CD4-positive, alpha-beta T cell treated with Interleukin-21 for 1 hour (primary cell): ENCODE data around the gene BBIP1.

ENCODE experiments used
- DNase-seq: peaks from one replicate; pipeline ENCODE4 v3.0.0-alpha.2; 2020

The BBIP1 gene, protein sequence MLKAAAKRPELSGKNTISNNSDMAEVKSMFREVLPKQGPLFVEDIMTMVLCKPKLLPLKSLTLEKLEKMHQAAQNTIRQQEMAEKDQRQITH

DNA sequence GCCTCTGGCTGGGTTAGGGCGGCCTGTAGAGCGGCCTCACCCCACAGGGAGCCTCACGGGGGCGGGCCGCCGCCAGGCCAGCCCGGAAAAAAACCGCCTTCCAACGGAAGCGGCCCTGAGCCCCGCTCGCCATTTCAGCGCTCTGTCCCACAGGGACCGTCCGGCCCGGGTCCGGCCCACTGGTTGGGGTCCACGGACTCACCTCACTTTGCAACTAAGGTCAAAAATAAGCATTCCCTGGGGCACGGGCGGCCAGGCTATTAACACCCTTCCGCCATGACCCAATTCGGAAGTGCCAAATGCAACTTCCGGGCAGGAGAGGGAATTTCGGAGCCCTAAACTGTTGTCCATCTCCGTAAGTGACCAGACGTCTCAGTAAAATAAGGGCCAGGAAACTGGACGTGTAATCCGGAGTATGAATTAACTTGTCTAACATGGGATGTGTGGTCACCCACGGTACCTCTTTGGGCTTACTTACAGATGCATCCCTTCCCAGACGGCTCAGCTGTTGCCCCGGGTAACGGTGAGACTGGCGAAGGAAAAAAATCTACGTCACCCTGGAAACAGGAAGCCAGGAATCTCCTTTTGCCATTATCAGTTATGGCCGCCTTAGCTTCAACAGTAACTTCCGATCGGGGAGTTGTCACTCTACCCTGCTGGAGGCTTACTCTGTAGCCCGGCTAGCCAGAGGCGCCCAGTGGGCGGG, at the start of gene BBIP1:
Gene BBIP1 (minus strand): TSS at position 538 of the 706 bp plus-strand sequence. CDS start 1,023 bp downstream, outside the sequence.
- no peak for DNase-seq

- no peak for DNase-seq
Measured at GRCh38 chr10:110967645-110968044, 48.7 kb upstream of the BBIP1 start.

DNA sequence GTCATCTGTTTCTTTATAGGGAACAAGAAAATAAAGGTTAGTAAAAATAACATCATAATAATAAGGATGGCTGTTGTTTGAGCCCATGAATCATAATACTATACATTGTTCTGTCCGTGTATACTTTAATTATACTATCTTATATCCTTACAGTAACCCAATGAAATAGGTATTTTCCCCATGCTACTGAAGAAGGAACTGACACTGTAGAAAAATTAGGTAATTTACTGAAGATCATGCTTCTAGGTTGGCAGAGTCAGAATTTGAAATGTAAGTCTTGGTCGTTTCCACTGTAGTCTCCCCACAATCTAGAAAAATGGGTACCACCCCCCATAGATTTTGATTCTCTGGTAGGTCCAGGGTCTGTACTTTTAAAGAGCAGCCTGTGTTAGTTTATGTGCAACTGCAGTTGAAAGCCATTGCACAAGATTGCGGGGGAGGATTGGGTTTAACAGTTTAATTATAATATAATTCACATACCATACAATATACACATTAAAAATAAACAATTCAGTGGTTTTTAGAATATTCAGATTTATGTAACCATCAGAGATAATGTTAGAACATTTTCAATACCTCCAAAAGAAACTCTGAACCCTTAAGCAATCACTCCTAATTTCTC, 48.1 kb upstream of the BBIP1 start:
- no peak for DNase-seq

- DNase-seq: no peak
Measured at GRCh38 chr10:110966146-110966545, 47.2 kb upstream of the BBIP1 start.

GRCh38 chr10:110965216-110965615, 46.2 kb upstream of the BBIP1 start:
- DNase-seq: no peak

DNA sequence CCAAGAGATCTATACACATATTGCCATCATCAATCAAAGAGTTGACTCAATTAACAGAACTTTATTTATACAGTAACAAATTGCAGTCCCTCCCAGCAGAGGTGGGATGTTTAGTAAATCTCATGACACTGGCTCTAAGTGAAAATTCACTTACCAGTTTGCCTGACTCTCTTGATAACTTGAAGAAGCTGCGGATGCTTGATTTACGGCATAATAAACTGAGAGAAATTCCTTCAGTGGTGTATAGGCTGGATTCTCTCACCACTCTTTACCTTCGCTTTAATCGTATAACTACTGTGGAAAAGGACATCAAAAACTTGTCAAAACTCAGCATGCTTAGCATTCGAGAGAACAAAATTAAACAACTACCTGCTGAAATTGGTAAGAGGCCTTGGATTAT, 45.7 kb upstream of the BBIP1 start:
- no peak for DNase-seq

- no peak for DNase-seq
Measured at GRCh38 chr10:110963162-110963561, 44.2 kb upstream of the BBIP1 start.

- DNase-seq: no peak
Measured at GRCh38 chr10:110962443-110962842, 43.5 kb upstream of the BBIP1 start.

DNA sequence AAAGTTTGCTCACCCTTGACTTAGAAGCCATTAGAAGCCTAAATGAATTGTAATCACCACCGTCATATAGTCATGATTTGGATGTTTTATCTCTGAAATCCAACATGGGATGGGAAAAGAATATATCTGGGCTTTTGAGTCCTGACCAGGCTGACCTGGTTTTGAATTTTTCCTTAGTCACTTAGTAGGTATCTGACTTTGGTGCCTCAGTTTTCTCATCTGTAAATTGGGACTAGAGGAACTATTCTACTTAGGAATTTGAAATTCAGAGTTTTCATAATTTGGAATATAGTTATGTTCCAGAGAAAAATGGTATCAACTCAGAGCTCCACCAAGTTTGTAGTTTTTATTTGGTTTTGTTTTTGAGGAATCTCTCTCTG, 41.3 kb upstream of the BBIP1 start:
- no peak for DNase-seq

GRCh38 chr10:110959379-110960332, 40.7 kb upstream of the BBIP1 start:
- DNase-seq: no peak

DNA sequence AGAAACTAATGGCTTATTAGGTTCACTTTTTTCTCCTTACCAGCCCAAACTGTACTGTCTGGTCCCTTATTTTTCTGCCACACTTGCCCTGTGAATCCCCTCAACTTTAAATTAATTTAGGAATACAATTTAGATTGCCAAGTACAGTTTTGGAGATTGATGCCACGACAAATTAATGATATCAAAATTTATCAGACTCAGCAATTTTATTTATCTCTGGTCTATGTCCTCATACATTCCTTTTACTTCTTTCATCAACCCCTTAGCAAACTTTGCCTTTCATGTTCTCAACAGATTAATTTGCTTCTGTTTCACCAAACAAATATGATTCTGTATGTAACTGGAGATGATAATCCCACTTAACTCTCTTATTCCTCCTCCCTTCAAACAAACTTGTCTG, 38.6 kb upstream of the BBIP1 start:
- no peak for DNase-seq

DNA sequence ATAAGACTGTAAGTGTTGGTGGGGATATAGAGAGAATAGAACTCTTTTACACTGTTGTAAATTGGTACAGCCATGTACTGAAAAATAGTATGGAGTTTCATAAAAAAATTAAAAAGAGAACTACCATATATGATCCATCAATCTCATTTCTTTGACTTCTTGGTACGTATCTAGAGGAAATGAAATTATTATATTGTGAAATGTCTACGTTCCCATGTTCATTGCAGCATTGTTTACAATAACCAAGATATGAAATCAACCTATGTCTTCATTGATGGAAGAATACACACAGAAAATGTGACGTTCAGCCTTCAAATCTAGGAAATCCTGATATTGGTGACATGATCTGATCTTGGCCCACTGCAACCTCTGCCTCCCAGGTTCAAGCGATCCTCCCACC, 32.4 kb upstream of the BBIP1 start:
- no peak for DNase-seq

DNA sequence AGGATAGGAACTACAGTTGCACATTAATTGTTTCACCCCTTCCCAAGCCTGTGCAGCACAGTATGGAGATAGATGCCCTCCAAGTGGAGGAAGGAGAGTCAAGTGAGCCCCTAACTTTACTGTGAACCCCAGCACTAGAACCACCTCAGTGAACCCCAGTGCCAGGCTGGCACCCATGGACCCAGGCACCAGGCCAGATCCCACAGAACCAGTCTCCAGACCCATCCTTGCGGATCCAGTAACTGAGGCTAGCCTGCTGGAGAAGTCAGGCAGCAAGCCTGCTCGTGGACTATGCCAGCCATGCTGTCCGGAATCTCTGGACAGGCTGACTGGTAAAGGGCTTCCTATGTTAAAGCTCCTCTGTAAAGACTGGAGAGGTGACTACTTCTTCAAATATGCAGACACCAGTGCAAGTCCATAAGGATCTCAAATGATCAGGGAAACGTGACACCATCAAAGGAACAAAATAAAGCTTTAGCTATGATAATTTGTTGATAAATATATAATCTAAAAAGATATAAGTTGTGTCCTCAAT, 28.1 kb upstream of the BBIP1 start:
- no peak for DNase-seq

DNA sequence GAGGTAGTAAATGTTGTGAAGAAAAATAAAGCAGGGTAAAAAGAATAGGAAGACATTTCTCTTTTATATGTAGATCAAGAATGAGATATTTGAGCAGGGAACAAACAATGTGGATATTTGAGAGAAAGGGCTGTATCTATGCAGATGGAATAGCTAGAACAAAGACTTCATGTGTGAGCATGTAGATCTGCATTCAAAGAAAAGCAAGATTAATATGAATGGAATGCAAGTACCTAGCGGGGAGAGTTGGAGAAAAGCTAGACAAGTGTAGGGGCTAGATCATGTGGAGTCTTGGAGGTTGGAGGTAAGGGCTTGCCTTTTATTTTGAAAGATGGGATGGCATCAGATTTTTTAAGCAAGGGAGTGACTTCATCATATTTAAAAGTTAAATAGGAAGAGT, 27.5 kb upstream of the BBIP1 start:
- DNase-seq: no peak

- no peak for DNase-seq
Measured at GRCh38 chr10:110944792-110945396, 25.9 kb upstream of the BBIP1 start.

DNA sequence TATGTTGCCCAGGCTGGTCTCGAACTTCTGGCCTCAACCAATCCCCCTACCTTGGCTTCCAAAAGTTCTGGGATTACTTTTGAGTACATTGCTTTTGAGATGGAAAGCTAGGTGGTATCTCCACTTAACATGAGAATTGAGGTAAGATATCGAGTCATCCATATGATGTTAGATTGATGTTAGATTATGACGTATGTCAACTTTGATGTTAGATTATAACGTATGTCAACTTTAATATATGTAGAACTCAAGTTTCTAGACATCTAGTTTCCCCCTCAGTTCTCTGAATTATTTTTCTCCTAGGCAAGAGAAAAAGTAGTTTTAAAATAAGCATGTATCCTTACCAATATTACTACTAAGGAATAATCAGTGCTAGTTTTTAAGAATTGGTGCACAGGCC, 20.4 kb upstream of the BBIP1 start:
- no peak for DNase-seq

- DNase-seq: no peak
Measured at GRCh38 chr10:110936757-110937156, 17.8 kb upstream of the BBIP1 start.

DNA sequence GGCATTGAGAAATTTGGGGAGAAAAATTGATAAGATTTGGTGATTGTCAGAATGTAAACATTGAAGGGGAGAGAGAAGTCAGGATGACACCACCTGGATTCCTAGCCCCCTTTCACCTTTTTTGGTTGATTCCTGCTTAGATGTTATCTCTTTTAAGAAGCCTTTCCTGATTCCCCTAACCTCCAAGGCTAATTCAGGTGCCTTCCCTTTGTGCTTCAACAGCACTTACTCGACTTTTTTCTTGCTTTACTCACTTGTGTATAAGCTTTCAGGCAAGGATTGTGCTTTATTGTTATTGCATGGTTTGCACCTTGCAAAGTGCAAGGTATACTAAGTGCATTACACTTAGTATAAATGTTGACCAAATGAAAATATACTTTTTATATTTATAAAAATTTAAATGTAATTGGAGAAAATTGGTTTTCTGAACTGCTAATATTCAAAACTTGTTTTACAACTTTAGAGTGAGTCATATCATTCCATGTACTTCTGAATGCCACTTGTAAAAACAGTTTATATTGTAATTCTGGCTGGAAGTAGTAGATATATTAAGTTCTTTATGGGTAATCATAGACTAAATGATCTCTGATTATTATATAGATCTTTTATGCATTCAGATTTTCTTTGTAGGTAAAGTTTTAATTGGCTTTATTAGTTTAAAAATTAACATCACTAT, 13.7 kb upstream of the BBIP1 start:
- DNase-seq: no peak

DNA sequence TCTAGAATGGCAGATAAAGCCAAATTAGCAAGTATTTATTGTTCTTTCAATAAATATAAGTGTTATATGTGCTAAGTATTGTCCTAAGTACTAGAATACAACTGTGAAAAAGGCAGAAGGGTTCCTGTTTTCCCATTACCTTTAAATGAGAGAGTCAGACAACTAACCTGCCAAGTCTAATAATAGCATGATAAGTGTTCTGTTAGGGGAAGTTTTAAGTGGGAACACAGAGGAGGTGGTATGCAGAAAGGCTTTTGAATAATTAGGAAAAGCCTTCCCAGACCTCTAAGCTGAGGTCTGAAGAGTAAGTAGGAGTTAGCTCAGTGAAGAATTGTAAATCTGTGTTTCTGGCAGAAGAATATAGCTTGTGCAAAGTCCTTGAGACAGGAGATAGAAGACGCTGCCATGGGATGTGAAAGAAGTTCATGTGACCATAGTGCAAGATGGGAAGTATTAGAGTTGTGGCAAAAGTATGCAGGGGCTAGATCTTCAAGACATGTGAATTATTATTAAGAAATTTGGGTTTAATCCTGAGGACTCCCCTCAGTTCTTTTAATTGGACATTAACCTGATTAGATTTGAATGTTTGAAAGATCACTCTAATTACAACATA, 12.9 kb upstream of the BBIP1 start:
- no peak for DNase-seq

- DNase-seq: no peak
Measured at GRCh38 chr10:110927461-110927860, 8.5 kb upstream of the BBIP1 start.

DNA sequence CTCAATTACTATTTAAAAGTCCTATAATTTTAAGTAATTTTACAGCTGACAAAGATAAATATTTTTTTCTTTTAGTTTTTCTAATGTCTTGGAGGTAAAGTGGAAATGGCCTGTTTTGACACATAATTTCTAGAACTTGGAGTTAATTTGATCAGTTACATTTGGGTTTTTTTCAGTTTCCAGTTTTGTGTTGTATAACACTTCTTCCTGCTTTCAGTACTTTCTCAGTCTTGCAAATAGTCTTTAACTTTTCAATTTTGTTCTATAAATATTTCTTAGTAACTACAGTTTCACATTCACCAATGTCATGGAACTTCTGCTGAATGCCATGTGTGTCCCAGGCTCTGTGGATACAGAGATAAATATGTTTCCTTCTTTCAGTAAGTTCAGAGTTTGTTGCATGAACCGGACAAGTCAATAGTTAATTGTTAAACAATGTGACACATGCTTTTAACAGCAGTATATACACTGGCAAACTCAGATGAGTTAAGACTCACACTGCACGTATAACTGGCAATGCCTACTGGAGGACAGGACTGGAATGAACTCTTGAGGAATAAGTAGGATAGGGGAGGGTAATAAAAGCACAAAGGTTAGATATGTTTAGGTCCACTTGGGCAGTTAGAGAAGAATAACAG, 5.0 kb upstream of the BBIP1 start:
- DNase-seq: no peak
